CD8-positive, alpha-beta memory T cell (primary cell): ENCODE data around the gene STARD4. TPM values are rescaled to one million over a fixed set of nuclear protein-coding genes. Genes with fewer than 3 reads are reported as not detected.

Experiments
- CTCF ChIA-PET: fragments of 350-600 bp; sonication (Branson Sonifier 250); formaldehyde crosslinking; loops from one replicate; lab custom pipeline; 2021; ENCODE audit warnings: antibody characterized with exemption; lab: Charles Lee
- POLR2A ChIA-PET: fragments of 350-600 bp; sonication (Branson Sonifier 250); formaldehyde crosslinking; loops from one replicate; lab custom pipeline; 2021; ENCODE audit warnings: antibody characterized with exemption; lab: Charles Lee
- DNase-seq, 5 donors: peaks; one replicate each; pipeline versions ENCODE4 v3.0.0 to v3.0.0-alpha.2; 2020 to 2022; ENCODE audit warnings: mixed read lengths in 1 of 5
- H3K27ac ChIP-seq: one replicate; pipeline ENCODE4 v1.7.0; 2013; ENCODE audit warnings: low read depth, mild to moderate bottlenecking, low read length, moderate library complexity
- H3K27me3 ChIP-seq: 2 replicates; pipeline ENCODE4 v1.7.0; 2013; ENCODE audit warnings: low read length, mild to moderate bottlenecking; ENCODE audit not compliant: insufficient read depth, poor library complexity, severe bottlenecking
- H3K36me3 ChIP-seq: 2 replicates; pipeline ENCODE4 v1.7.0; 2013; ENCODE audit warnings: mild to moderate bottlenecking, low read length, moderate library complexity; ENCODE audit not compliant: insufficient read depth
- H3K4me1 ChIP-seq: 2 replicates; pipeline ENCODE4 v1.7.0; 2013; ENCODE audit warnings: mild to moderate bottlenecking, low read length, moderate library complexity; ENCODE audit not compliant: insufficient read depth
- H3K4me3 ChIP-seq: 2 replicates; pipeline ENCODE4 v1.7.0; 2013; ENCODE audit warnings: mild to moderate bottlenecking, low read length
- H3K9me3 ChIP-seq: 2 replicates; pipeline ENCODE4 v1.7.0; 2013; ENCODE audit warnings: mild to moderate bottlenecking, low read length
- H3K27ac Mint-ChIP-seq, 8 donors: one replicate each; pipeline ENCODE4 v1.8.0; 2020 to 2021; ENCODE audit warnings: mixed read lengths in 8 of 8, mild to moderate bottlenecking in 6 of 8, inconsistent platforms in 3 of 8, moderate library complexity in 3 of 8
- H3K27me3 Mint-ChIP-seq, 2 donors: one replicate each; pipeline ENCODE4 v1.8.0; 2020 to 2021; ENCODE audit warnings: mixed read lengths in 2 of 2, mild to moderate bottlenecking in 1 of 2, moderate library complexity in 1 of 2
- H3K36me3 Mint-ChIP-seq, 3 donors: one replicate each; pipeline ENCODE4 v1.8.0; 2020 to 2021; ENCODE audit warnings: mixed read lengths in 3 of 3, inconsistent platforms in 1 of 3, mild to moderate bottlenecking in 1 of 3
- H3K4me1 Mint-ChIP-seq, 3 donors: one replicate each; pipeline ENCODE4 v1.8.0; 2020 to 2021; ENCODE audit warnings: mixed read lengths in 3 of 3, inconsistent platforms in 1 of 3, mild to moderate bottlenecking in 1 of 3
- H3K4me3 Mint-ChIP-seq, 7 donors: one replicate each; pipeline ENCODE4 v1.8.0; 2020 to 2021; ENCODE audit warnings: mixed read lengths in 7 of 7, mild to moderate bottlenecking in 6 of 7, moderate library complexity in 4 of 7, inconsistent platforms in 2 of 7
- H3K9me3 Mint-ChIP-seq, 5 donors: one replicate each; pipeline ENCODE4 v1.8.0; 2020 to 2022; ENCODE audit warnings: mixed read lengths in 5 of 5, mild to moderate bottlenecking in 3 of 5, moderate library complexity in 2 of 5, inconsistent platforms in 1 of 5
- polyA plus RNA-seq: library from polyadenylated mRNA; unstranded; fragments of 300-500 nt; fragmentation: Illumina TruSeq; gene quantifications from one replicate; pipeline ENCODE4 v1.2.3, GENCODE V29; 2021
- total RNA-seq, 2 experiments: library from RNA; stranded (reverse); gene quantifications; one replicate each; pipeline ENCODE4 v1.2.3, GENCODE V29; 2021

Gene STARD4
- total and polyA plus RNA-seq, 3 experiments from 2014 or later: 9.0 to 32.5 (median 32.0) TPM

GRCh38 chr5:111552492-111552891, 40.2 kb upstream of the STARD4 start:
- peaks cover 0 to 8% of the 10 kb centered on the region in 2 donors for H3K27me3 Mint-ChIP-seq

GRCh38 chr5:111551569-111552275, 39.4 kb upstream of the STARD4 start:
- Histone ChIP-seq H3K27me3 (no peaks in the 10 kb centered on the region), H3K36me3 (no peaks in the 10 kb centered on the region), H3K4me1 (no peaks in the 10 kb centered on the region), H3K4me3 (no peak overlapping the region), H3K27ac (no peak overlapping the region), H3K9me3 (no peaks in the 10 kb centered on the region)
- no peaks in the 10 kb centered on the region for H3K9me3 Mint-ChIP-seq
- peaks cover 4 to 14% (median 11%) of the 10 kb centered on the region in 3 donors for H3K4me1 Mint-ChIP-seq
- no peak for DNase-seq
- no peak overlapping the region for H3K4me3 Mint-ChIP-seq
- peaks cover 4 to 12% of the 10 kb centered on the region in 2 donors for H3K27me3 Mint-ChIP-seq
- no peaks in the 10 kb centered on the region for H3K36me3 Mint-ChIP-seq
- H3K27ac Mint-ChIP-seq: no peak overlapping the region
- ChIA-PET POLR2A (no interaction called here), CTCF (interaction anchor here (1.1 to 1.7 kb wide), 2 partner anchors 10 to 20 kb away, joined by 4 to 6 read pairs; no protein-coding TSS in a partner anchor)

More at GRCh38 chr5:111552492-111552891, 40.2 kb upstream of the STARD4 start:
- Histone ChIP-seq H3K4me1 (no peaks in the 10 kb centered on the region), H3K9me3 (no peaks in the 10 kb centered on the region), H3K36me3 (no peaks in the 10 kb centered on the region), H3K4me3 (no peak overlapping the region), H3K27me3 (no peaks in the 10 kb centered on the region), H3K27ac (no peak overlapping the region)
- Mint-ChIP-seq H3K27ac (no peak overlapping the region), H3K4me3 (no peak overlapping the region), H3K4me1 (peaks cover 4 to 14% (median 11%) of the 10 kb centered on the region in 3 donors), H3K9me3 (no peaks in the 10 kb centered on the region), H3K36me3 (no peaks in the 10 kb centered on the region)
- ChIA-PET POLR2A (no interaction called here), CTCF (interaction anchor here (1.1 to 1.7 kb wide), 2 partner anchors 10 to 21 kb away, joined by 4 to 6 read pairs; no protein-coding TSS in a partner anchor)
- DNase-seq: no peak

- Histone ChIP-seq H3K4me3 (no peak overlapping the region), H3K27me3 (no peaks in the 10 kb centered on the region), H3K27ac (no peak overlapping the region), H3K9me3 (no peaks in the 10 kb centered on the region), H3K36me3 (no peaks in the 10 kb centered on the region), H3K4me1 (no peaks in the 10 kb centered on the region)
- no peak overlapping the region for H3K4me3 Mint-ChIP-seq
- no peak for DNase-seq
- CTCF ChIA-PET: interaction anchor here (0.8 to 1.9 kb wide), 7 partner anchors 9 to 599 kb away, joined by 3 to 9 read pairs (median 5); no protein-coding TSS in a partner anchor
- no peak overlapping the region for H3K27ac Mint-ChIP-seq
- peaks cover 4 to 14% (median 11%) of the 10 kb centered on the region in 3 donors for H3K4me1 Mint-ChIP-seq
- no peaks in the 10 kb centered on the region for H3K36me3 Mint-ChIP-seq
- POLR2A ChIA-PET: no interaction called here
- peaks cover 4 to 16% of the 10 kb centered on the region in 2 donors for H3K27me3 Mint-ChIP-seq
- H3K9me3 Mint-ChIP-seq: no peaks in the 10 kb centered on the region
These were observed 38.8 kb upstream of the STARD4 start for GRCh38 chr5:111551161-111551560.

GRCh38 chr5:111550282-111551020, 38.1 kb upstream of the STARD4 start:
- POLR2A ChIA-PET: no interaction called here
- no peak overlapping the region for H3K27ac Mint-ChIP-seq
- no peaks in the 10 kb centered on the region for H3K9me3 ChIP-seq

GRCh38 chr5:111548992-111549649, 36.8 kb upstream of the STARD4 start:
- no peaks in the 10 kb centered on the region for H3K4me1 ChIP-seq
- no peaks in the 10 kb centered on the region for H3K9me3 Mint-ChIP-seq
- no peak overlapping the region for H3K4me3 ChIP-seq
- no peak overlapping the region for H3K27ac Mint-ChIP-seq
- no peaks in the 10 kb centered on the region for H3K9me3 ChIP-seq
- no peaks in the 10 kb centered on the region for H3K36me3 ChIP-seq
- peaks cover 4 to 14% (median 11%) of the 10 kb centered on the region in 3 donors for H3K4me1 Mint-ChIP-seq
- no peak overlapping the region for H3K27ac ChIP-seq
- ChIA-PET POLR2A (no interaction called here), CTCF (interaction anchor here (0.8 to 1.9 kb wide), 2 partner anchors 17 to 597 kb away, joined by 3 to 9 read pairs; no protein-coding TSS in a partner anchor)
- H3K27me3 ChIP-seq: no peaks in the 10 kb centered on the region
- no peaks in the 10 kb centered on the region for H3K36me3 Mint-ChIP-seq
- peaks cover 4 to 16% of the 10 kb centered on the region in 2 donors for H3K27me3 Mint-ChIP-seq
- no peak for DNase-seq
- H3K4me3 Mint-ChIP-seq: no peak overlapping the region

More at GRCh38 chr5:111550282-111551020, 38.1 kb upstream of the STARD4 start:
- Histone ChIP-seq H3K4me3 (no peak overlapping the region), H3K27ac (no peak overlapping the region), H3K27me3 (no peaks in the 10 kb centered on the region), H3K4me1 (no peaks in the 10 kb centered on the region), H3K36me3 (no peaks in the 10 kb centered on the region)
- Mint-ChIP-seq H3K4me3 (no peak overlapping the region), H3K4me1 (peaks cover 4 to 14% (median 11%) of the 10 kb centered on the region in 3 donors), H3K36me3 (no peaks in the 10 kb centered on the region), H3K27me3 (peaks cover 4 to 16% of the 10 kb centered on the region in 2 donors), H3K9me3 (no peaks in the 10 kb centered on the region)
- CTCF ChIA-PET: interaction anchor here (0.8 to 1.9 kb wide), 8 partner anchors 8 to 599 kb away, joined by 3 to 9 read pairs (median 4); no protein-coding TSS in a partner anchor
- peak; percentile 39 to 68 (median 53) for DNase-seq

GRCh38 chr5:111548348-111548950, 36.1 kb upstream of the STARD4 start:
- CTCF ChIA-PET: interaction anchor here (0.8 kb wide), 1 partner anchor 598 kb away, joined by 3 read pairs; no protein-coding TSS in a partner anchor
- H3K27me3 Mint-ChIP-seq: peaks cover 4 to 16% of the 10 kb centered on the region in 2 donors

GRCh38 chr5:111545031-111545430, 32.7 kb upstream of the STARD4 start:
- no peak overlapping the region for H3K4me3 ChIP-seq
- H3K27ac ChIP-seq: no peak overlapping the region
- Mint-ChIP-seq H3K27ac (no peak overlapping the region), H3K36me3 (no peaks in the 10 kb centered on the region), H3K4me3 (no peak overlapping the region), H3K27me3 (peaks cover 9 to 12% of the 10 kb centered on the region in 2 donors), H3K9me3 (no peaks in the 10 kb centered on the region), H3K4me1 (no peaks in the 10 kb centered on the region)
- no peaks in the 10 kb centered on the region for H3K36me3 ChIP-seq
- no peaks in the 10 kb centered on the region for H3K4me1 ChIP-seq
- POLR2A ChIA-PET: no interaction called here
- CTCF ChIA-PET: interaction anchor here (1.7 kb wide), 1 partner anchor 11 kb away, joined by 5 read pairs; no protein-coding TSS in a partner anchor
- no peak for DNase-seq
- H3K9me3 ChIP-seq: no peaks in the 10 kb centered on the region
- H3K27me3 ChIP-seq: no peaks in the 10 kb centered on the region

More at GRCh38 chr5:111548348-111548950, 36.1 kb upstream of the STARD4 start:
- H3K27me3 ChIP-seq: no peaks in the 10 kb centered on the region
- Mint-ChIP-seq H3K36me3 (no peaks in the 10 kb centered on the region), H3K9me3 (no peaks in the 10 kb centered on the region), H3K27ac (no peak overlapping the region), H3K4me3 (no peak overlapping the region), H3K4me1 (peaks cover 4 to 14% (median 11%) of the 10 kb centered on the region in 3 donors)
- no peak for DNase-seq
- no peaks in the 10 kb centered on the region for H3K4me1 ChIP-seq
- no peak overlapping the region for H3K27ac ChIP-seq
- H3K4me3 ChIP-seq: no peak overlapping the region
- no peaks in the 10 kb centered on the region for H3K36me3 ChIP-seq
- no peaks in the 10 kb centered on the region for H3K9me3 ChIP-seq
- POLR2A ChIA-PET: no interaction called here
